Tongue (tissue), 2 donors: ENCODE data around the gene TTC6. TPM values are rescaled to one million over a fixed set of nuclear protein-coding genes. Genes with fewer than 3 reads are reported as not detected.

Experiments used
- DNase-seq: peaks from one replicate; pipeline ENCODE4 v3.0.0-alpha.2; 2015
- total RNA-seq: library from RNA; depleted of rRNA; stranded (reverse); fragments of >200 nt; gene quantifications from one replicate; pipeline ENCODE4 v1.2.3, GENCODE V29; 2014

TTC6 gene
- total RNA-seq, 1 donor from 2014 or later: 5.2 TPM

GRCh38 chr14:37623971-37624370 is 28.5 kb downstream of the TTC6 start:
- DNase-seq: no peak

- no peak for DNase-seq
Observed at GRCh38 chr14:37625597-37626595, 30.5 kb downstream of the TTC6 start.

- DNase-seq: no peak
Observed at GRCh38 chr14:37637341-37637740, 41.9 kb downstream of the TTC6 start.

- no peak for DNase-seq
Observed at GRCh38 chr14:37638599-37638998, 43.2 kb downstream of the TTC6 start.

GRCh38 chr14:37641117-37641516 is 45.7 kb downstream of the TTC6 start:
- DNase-seq: no peak

- no peak for DNase-seq
Observed at GRCh38 chr14:37642125-37642524, 46.7 kb downstream of the TTC6 start.

- no peak for DNase-seq
Observed at GRCh38 chr14:37643701-37644100, 48.3 kb downstream of the TTC6 start.

Other genes starting within 250 kb of the TTC6 start
- 15.9 TPM for gene FOXA1, start 380 bp upstream of the TTC6 start, total RNA-seq